BE2C (cell line): ENCODE measurements around the gene ACER3.

Experiments
- DNase-seq: peaks from one replicate; pipeline ENCODE4 v3.0.0-alpha.2; 2020
- H3K27me3 ChIP-seq: fragments of 250-450 bp; sonication (Bioruptor Pico); 2 replicates; pipeline ENCODE4 v1.5.1; 2020; ENCODE audit warnings: mild to moderate bottlenecking
- H3K36me3 ChIP-seq: fragments of 250-450 bp; sonication (Bioruptor Pico); 2 replicates; pipeline ENCODE4 v1.5.1; 2020; ENCODE audit warnings: mild to moderate bottlenecking
- H3K4me1 ChIP-seq: fragments of 250-450 bp; sonication (Bioruptor Pico); 2 replicates; pipeline ENCODE4 v1.5.1; 2020
- H3K4me3 ChIP-seq: 2 replicates; pipeline ENCODE4 v1.5.1; 2011; ENCODE audit warnings: low read depth, low read length
- H3K9me3 ChIP-seq: fragments of 250-450 bp; sonication (Bioruptor Pico); 2 replicates; pipeline ENCODE4 v1.5.1; 2020
- CTCF ChIP-seq: IDR thresholded peaks from 2 replicates; pipeline ENCODE4 v1.5.1; 2012; ENCODE audit warnings: mild to moderate bottlenecking, low read depth, low read length

ACER3 gene

GRCh38 chr11:77054084-77054483, 193.4 kb downstream of the ACER3 start:
- Histone ChIP-seq H3K4me3 (no peak overlapping the region), H3K36me3 (no peaks in the 10 kb centered on the region), H3K4me1 (no peaks in the 10 kb centered on the region), H3K27me3 (no peaks in the 10 kb centered on the region), H3K9me3 (peaks cover 5% of the 10 kb centered on the region)
- no peak for TF ChIP-seq CTCF
- no peak for DNase-seq

GRCh38 chr11:77055101-77055561, 194.4 kb downstream of the ACER3 start:
- Histone ChIP-seq H3K27me3 (no peaks in the 10 kb centered on the region), H3K4me1 (no peaks in the 10 kb centered on the region), H3K36me3 (no peaks in the 10 kb centered on the region), H3K9me3 (peaks cover 5% of the 10 kb centered on the region), H3K4me3 (no peak overlapping the region)
- no peak for TF ChIP-seq CTCF
- DNase-seq, result no peak

- no peaks in the 10 kb centered on the region for H3K4me1 ChIP-seq
- H3K9me3 ChIP-seq, result peaks cover 5% of the 10 kb centered on the region
- H3K27me3 ChIP-seq, result no peaks in the 10 kb centered on the region
- no peak overlapping the region for H3K4me3 ChIP-seq
- TF ChIP-seq CTCF, result no peak
- H3K36me3 ChIP-seq, result no peaks in the 10 kb centered on the region
- no peak for DNase-seq
Measured at GRCh38 chr11:77055913-77056312, 195.2 kb downstream of the ACER3 start.

GRCh38 chr11:77056814-77057402, 196.2 kb downstream of the ACER3 start:
- DNase-seq, result no peak
- H3K36me3 ChIP-seq, result no peaks in the 10 kb centered on the region
- TF ChIP-seq CTCF, result no peak
- H3K4me1 ChIP-seq, result no peaks in the 10 kb centered on the region
- H3K4me3 ChIP-seq, result no peak overlapping the region
- H3K9me3 ChIP-seq, result peaks cover 5% of the 10 kb centered on the region
- no peaks in the 10 kb centered on the region for H3K27me3 ChIP-seq

GRCh38 chr11:77057938-77058474, 197.3 kb downstream of the ACER3 start:
- Histone ChIP-seq H3K4me1 (no peaks in the 10 kb centered on the region), H3K4me3 (no peak overlapping the region), H3K27me3 (no peaks in the 10 kb centered on the region), H3K36me3 (no peaks in the 10 kb centered on the region), H3K9me3 (peaks cover 5% of the 10 kb centered on the region)
- TF ChIP-seq CTCF, result no peak
- no peak for DNase-seq

GRCh38 chr11:77058900-77059299, 198.2 kb downstream of the ACER3 start:
- DNase-seq, result no peak
- H3K36me3 ChIP-seq, result no peaks in the 10 kb centered on the region
- H3K9me3 ChIP-seq, result peaks cover 5% of the 10 kb centered on the region
- H3K4me3 ChIP-seq, result no peak overlapping the region
- no peaks in the 10 kb centered on the region for H3K27me3 ChIP-seq
- no peak for TF ChIP-seq CTCF
- no peaks in the 10 kb centered on the region for H3K4me1 ChIP-seq
